Measurements from ENCODE around the gene SLC34A1.

SLC34A1 gene

GRCh38 chr5:177446200-177447065 is 62.2 kb downstream of the SLC34A1 start, which contains the start of gene PRR7:
Gene PRR7 (plus strand): TSS chr5:177446814. CDS start chr5:177455068, 8,254 bp downstream.
- peak; percentile 64 for DNase-seq (ENCODE audit: low read depth)

- DNase-seq (ENCODE audit: low read depth): peak; percentile 60
Measured at GRCh38 chr5:177447066-177447610, 62.9 kb downstream of the SLC34A1 start.

DNA sequence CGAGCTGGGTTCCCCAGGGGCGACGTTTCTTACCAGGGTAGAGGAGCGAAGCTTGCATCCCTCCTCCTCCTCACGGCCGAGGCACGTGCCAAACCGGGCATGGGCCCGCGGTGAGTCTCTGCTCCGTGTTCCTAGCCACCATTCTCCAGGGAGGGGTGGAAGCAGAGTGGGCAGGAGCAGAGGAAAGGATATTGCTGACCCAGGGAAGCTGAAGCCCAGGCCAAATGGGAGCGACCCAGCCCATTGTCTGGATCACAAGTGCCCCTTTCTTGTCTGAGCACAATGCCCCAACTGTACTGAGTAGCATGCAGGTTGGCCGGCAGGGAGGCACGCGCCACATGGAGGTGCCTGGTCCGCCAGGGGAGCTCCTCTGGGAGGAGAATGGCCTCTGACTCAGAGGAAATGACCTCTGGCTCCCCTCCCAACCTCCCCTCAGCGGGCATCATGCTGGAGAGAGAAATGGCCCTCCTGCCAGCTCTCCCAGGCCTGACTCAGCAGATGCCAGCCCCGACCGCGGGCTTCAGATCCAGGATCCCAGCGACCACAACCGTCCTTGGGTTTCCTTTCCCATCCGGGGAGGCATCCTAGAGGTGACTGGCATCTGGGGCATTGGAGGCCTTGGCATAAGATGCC is 63.5 kb downstream of the SLC34A1 start:
- DNase-seq (ENCODE audit: low read depth): no peak
